GM12878 (cell line): ENCODE results near the gene PCNP. TPM values are rescaled to one million over a fixed set of nuclear protein-coding genes. Genes with fewer than 3 reads are reported as not detected.

Source experiments
- ATAC-seq: fragments of 200-7000 bp; cut with Tn5 transposase; 3 replicates; pipeline ENCODE4 v1.9.1; 2020; ENCODE audit warnings: mild to moderate bottlenecking, moderate library complexity
- BruUV-seq: library from RNA; stranded (reverse); fragments of 400-500 nt; replicated peaks from 2 replicates; lab custom pipeline; 2021; lab: Mats Ljungman, UMichigan
- CTCF ChIA-PET: fragments of 300-600 bp; sonication (Branson Sonifier 250); formaldehyde crosslinking; extraction: SDS; loops from one replicate; lab custom pipeline; 2021; ENCODE audit warnings: inconsistent platforms; lab: Yijun Ruan, JAX
- POLR2A ChIA-PET: fragments of 350-600 bp; formaldehyde crosslinking; extraction: SDS; loops from one replicate; lab custom pipeline; 2021; ENCODE audit warnings: inconsistent platforms; lab: Charles Lee
- RAD21 ChIA-PET: fragments of 300-600 bp; sonication (Branson Sonifier 250); formaldehyde crosslinking; loops from one replicate; lab custom pipeline; 2023; ENCODE audit warnings: antibody characterized with exemption; ENCODE audit not compliant: unreplicated experiment; lab: Charles Lee
- SMC1A ChIA-PET: fragments of 300-600 bp; sonication (Branson Sonifier 250); formaldehyde crosslinking; loops from one replicate; lab custom pipeline; 2023; ENCODE audit not compliant: unreplicated experiment, uncharacterized antibody; lab: Charles Lee
- DNase-seq: peaks from one replicate; pipeline ENCODE4 v3.0.0-alpha.2; 2011; ENCODE audit warnings: low read depth, low spot score
- FAIRE-seq: peaks from 3 replicates; lab custom pipeline; 2011; peaks lifted over from hg19 to GRCh38; lab: Jason Lieb, UNC
- H2AFZ ChIP-seq: 2 replicates; pipeline ENCODE4 v1.6.0; 2011; ENCODE audit warnings: low read depth, low read length, control low read depth; ENCODE audit not compliant: control insufficient read depth
- H3K27ac ChIP-seq: 2 replicates; pipeline ENCODE4 v1.5.1; 2011; ENCODE audit warnings: control low read depth; ENCODE audit not compliant: control insufficient read depth, insufficient read depth
- H3K27me3 ChIP-seq, 2 experiments: replicated peaks in 1 of 2; 2 replicates each; pipeline versions ENCODE4 v1.6.0 to v1.6.1; 2011; ENCODE audit warnings: low read length in 1 of 2; ENCODE audit not compliant: control insufficient read depth in 2 of 2, insufficient read depth in 2 of 2
- H3K36me3 ChIP-seq, 2 experiments: 2 replicates each; pipeline ENCODE4 v1.5.1; 2011; ENCODE audit warnings: low read length in 1 of 2; ENCODE audit not compliant: control insufficient read depth in 2 of 2, insufficient read depth in 2 of 2
- H3K4me1 ChIP-seq: 2 replicates; pipeline ENCODE4 v1.6.1; 2011; ENCODE audit warnings: mild to moderate bottlenecking, low read length, moderate library complexity, mixed read lengths; ENCODE audit not compliant: control insufficient read depth, insufficient read depth
- H3K4me2 ChIP-seq: 2 replicates; pipeline ENCODE4 v1.6.0; 2011; ENCODE audit warnings: control low read depth; ENCODE audit not compliant: control insufficient read depth, insufficient read depth
- H3K4me3 ChIP-seq: fragments of 200-600 bp; sonication (generic); 2 replicates; pipeline ENCODE4 v1.5.1; 2016
- H3K79me2 ChIP-seq: 2 replicates; pipeline ENCODE4 v1.6.0; 2011; ENCODE audit warnings: low read length; ENCODE audit not compliant: control insufficient read depth, insufficient read depth
- H3K9ac ChIP-seq: 2 replicates; pipeline ENCODE4 v1.8.0; 2011; ENCODE audit warnings: low read length, control low read depth, mixed read lengths; ENCODE audit not compliant: control insufficient read depth, insufficient read depth
- H3K9me3 ChIP-seq: replicated peaks from 3 replicates; pipeline ENCODE4 v1.5.1; 2011; ENCODE audit warnings: mild to moderate bottlenecking, low read length; ENCODE audit not compliant: control insufficient read depth, insufficient read depth
- H4K20me1 ChIP-seq: 2 replicates; pipeline ENCODE4 v1.6.0; 2011; ENCODE audit not compliant: control insufficient read depth, insufficient read depth
- BACH1 ChIP-seq: fragments of 450-650 bp; IDR thresholded peaks from 2 replicates; pipeline ENCODE4 v1.6.1; 2017; ENCODE audit warnings: mild to moderate bottlenecking, borderline replicate concordance
- BCL11A ChIP-seq: IDR thresholded peaks from 2 replicates; pipeline ENCODE4 v1.6.1; 2011; ENCODE audit warnings: low read depth, low read length
- CBFB ChIP-seq: IDR thresholded peaks from 2 replicates; pipeline ENCODE4 v1.6.1; 2016; ENCODE audit warnings: antibody characterized with exemption, low read depth
- CTCF ChIP-seq, 3 experiments: IDR thresholded peaks in 2 of 3; conservative IDR thresholded peaks in 1 of 3; 2 replicates each; pipeline ENCODE4 v1.5.1; 2011; ENCODE audit warnings: low read depth in 3 of 3, low read length in 3 of 3, mild to moderate bottlenecking in 3 of 3, control low read depth in 2 of 3, moderate library complexity in 2 of 3, inconsistent platforms in 1 of 3, mixed read lengths in 1 of 3; ENCODE audit not compliant: control insufficient read depth in 2 of 3, insufficient read depth in 1 of 3; ENCODE audit errors: extremely low read depth in 1 of 3
- MEF2A ChIP-seq: IDR thresholded peaks from 2 replicates; pipeline ENCODE4 v1.6.1; 2011; ENCODE audit warnings: low read depth, mild to moderate bottlenecking, low read length, moderate library complexity; ENCODE audit not compliant: insufficient read depth
- PAX8 ChIP-seq: fragments of 450-650 bp; IDR thresholded peaks from 2 replicates; pipeline ENCODE4 v1.6.1; 2017; ENCODE audit warnings: mild to moderate bottlenecking, moderate library complexity
- RAD21 ChIP-seq: IDR thresholded peaks from 2 replicates; pipeline ENCODE4 v1.6.1; 2011; ENCODE audit warnings: mild to moderate bottlenecking, low read depth, low read length, moderate library complexity; ENCODE audit not compliant: insufficient read depth
- RELA ChIP-seq: fragments of 450-650 bp; IDR thresholded peaks from 2 replicates; pipeline ENCODE4 v1.8.0; 2014; ENCODE audit warnings: borderline replicate concordance; ENCODE audit not compliant: partially characterized antibody
- RUNX3 ChIP-seq: IDR thresholded peaks from 2 replicates; pipeline ENCODE4 v1.6.1; 2012; ENCODE audit warnings: low read length, inconsistent platforms
- SIN3A ChIP-seq: IDR thresholded peaks from 2 replicates; pipeline ENCODE4 v1.6.1; 2012; ENCODE audit warnings: low read depth, low read length, improper control_type of control experiment
- STAT3 ChIP-seq: IDR thresholded peaks from 2 replicates; pipeline ENCODE4 v1.6.1; 2011; ENCODE audit warnings: low read depth, low read length, improper control_type of control experiment
- TAF1 ChIP-seq: IDR thresholded peaks from 2 replicates; pipeline ENCODE4 v1.6.1; 2011; ENCODE audit warnings: mild to moderate bottlenecking, low read depth, low read length, borderline replicate concordance
- TCF12 ChIP-seq: IDR thresholded peaks from 2 replicates; pipeline ENCODE4 v1.6.1; 2011; ENCODE audit warnings: low read depth, mild to moderate bottlenecking, low read length
- ZNF622 ChIP-seq: fragments of 450-650 bp; IDR thresholded peaks from 2 replicates; pipeline ENCODE4 v1.6.1; 2017; ENCODE audit warnings: mild to moderate bottlenecking, inconsistent platforms
- WGBS: methylation state at CpG from one replicate; pipeline ENCODE4 v1.1.6; 2016; ENCODE audit warnings: low lambda C conversion rate; ENCODE audit not compliant: insufficient replicate concordance, insufficient coverage; ENCODE audit errors: missing lambda C conversion rate; 5-methylcytosine and 5-hydroxymethylcytosine counted together
- in situ Hi-C: fragments of 300-500 bp; cut with MboI; formaldehyde crosslinking; loops from 9 replicates; pipeline ENCODE4 v1.14.3; 2018; ENCODE audit warnings: mixed read lengths
- intact Hi-C: fragments of 100-400 bp; cut with micrococcal nuclease; formaldehyde crosslinking; loops from one replicate; pipeline ENCODE4 v1.14.2; 2022; ENCODE audit not compliant: unreplicated experiment
- polyA plus RNA-seq, 11 experiments: library from polyadenylated mRNA; depleted of rRNA in 4 of 11; unstranded in 6 of 11; stranded (reverse) in 5 of 11; fragments of >200 nt; fragmentation: Nextera tagmentation in 4 of 11; fragmentation: Illumina TruSeq in 1 of 11; extraction: Ambion mirVana in 4 of 11; extraction: Trizol in 1 of 11; gene quantifications; 1 replicate in 1 of 11; 2 replicates in 10 of 11; pipeline versions ENCODE4 v1.2.1 to v1.2.3, GENCODE V29; 2011 to 2016; ENCODE audit warnings: inconsistent platforms in 2 of 11, missing spikeins in 2 of 11, low read depth in 1 of 11
- total RNA-seq, 4 experiments: library from RNA; depleted of rRNA in 3 of 4; stranded (reverse); fragments of >200 nt in 3 of 4; fragmentation: Illumina TruSeq in 1 of 4; extraction: Trizol in 1 of 4; gene quantifications; 2 replicates each; pipeline versions ENCODE4 v1.2.1 to v1.2.3, GENCODE V29; 2013 to 2021

Gene PCNP
- total and polyA plus RNA-seq, 10 of the 15 experiments (the other 5 are each of a cell fraction or from before 2014, with no cell fraction given) = 49.8 to 179 (median 109) TPM

- ChIA-PET POLR2A (no interaction called here), RAD21 (no interaction called here), SMC1A (no interaction called here), CTCF (no interaction called here)
- 65% methylated on average over 4 of the region's 4 CpGs for WGBS
- FAIRE-seq = no peak
- no peak overlapping the region for H2AFZ ChIP-seq
- H3K36me3 ChIP-seq = no peaks in the 10 kb centered on the region
- no peak for ATAC-seq
- DNase-seq = no peak
- no peak overlapping the region for H3K27ac ChIP-seq
- H3K4me2 ChIP-seq = no peak overlapping the region
- no peaks in the 10 kb centered on the region for H4K20me1 ChIP-seq
- intact Hi-C loops = no loop called here
- no peak overlapping the region for H3K4me3 ChIP-seq
- no peaks in the 10 kb centered on the region for H3K27me3 ChIP-seq
- H3K4me1 ChIP-seq = no peaks in the 10 kb centered on the region
- H3K9me3 ChIP-seq = no peaks in the 10 kb centered on the region
- H3K79me2 ChIP-seq = no peaks in the 10 kb centered on the region
- in situ Hi-C loops = no loop called here
- TF ChIP-seq ZNF622 = no peak
- TF ChIP-seq SIN3A = no peak
- TF ChIP-seq PAX8 = no peak
- no peak for TF ChIP-seq RELA
- no peak for TF ChIP-seq TAF1
- TF ChIP-seq RUNX3 = no peak
- no peak for TF ChIP-seq BCL11A
- no peak for TF ChIP-seq MEF2A
- no peak for TF ChIP-seq TCF12
- no peak for TF ChIP-seq RAD21
- TF ChIP-seq BACH1 = no peak
- no peak for TF ChIP-seq CBFB
- TF ChIP-seq CTCF (IDR thresholded peaks at IDR 0.05 in 2 of 3, conservative IDR thresholded peaks at IDR 0.05 in 1 of 3; ENCODE audit: control insufficient read depth in 2 of 3, extremely low read depth in 1 of 3, insufficient read depth in 1 of 3, low read depth in 3 of 3, low read length in 3 of 3) = no peak
- no peak for TF ChIP-seq STAT3
- TF ChIP-seq, all 136 proteins: peak for 0
- BruUV-seq = no TSS peak
- no peak overlapping the region for H3K9ac ChIP-seq
Measured at GRCh38 chr3:101527441-101527840, 46.5 kb upstream of the PCNP start.
